ENCODE results near the gene STK38. TPM values are rescaled to one million over a fixed set of nuclear protein-coding genes. Genes with fewer than 3 reads are reported as not detected.
A peak's percentile ranks its signal among the peaks of the same experiment; 100 is the strongest.
"Not testable (repeated sequence)": the region's sequence is repeated elsewhere in the genome, so short reads cannot be mapped to it uniquely, and the experiment has no call there.

Gene STK38
- total RNA-seq, 2 donors from 2014 or later: 20.8 to 27.4 TPM

GRCh38 chr6:36499918-36500317 is 47.4 kb downstream of the STK38 start:
- ATAC-seq (no peak), DNase-seq (no peak)
- intact Hi-C loops (cut with DNase I): no loop called here

GRCh38 chr6:36495086-36495485 is 52.2 kb downstream of the STK38 start:
- DNase-seq: no peak
- intact Hi-C loops (cut with DNase I): no loop called here

GRCh38 chr6:36493859-36494258 is 53.4 kb downstream of the STK38 start:
- DNase-seq (no peak), ATAC-seq (no peak)
- intact Hi-C loops (cut with DNase I): no loop called here

More at GRCh38 chr6:36495086-36495485, 52.2 kb downstream of the STK38 start:
- no peak for ATAC-seq

- intact Hi-C loops (cut with DNase I): no loop called here
Measured at GRCh38 chr6:36493319-36493718, 54.0 kb downstream of the STK38 start.

GRCh38 chr6:36492621-36493020 is 54.7 kb downstream of the STK38 start:
- no peak for DNase-seq
- intact Hi-C loops (cut with DNase I): no loop called here
- ATAC-seq: peak in 1 of 2 donors; percentile 41

More at GRCh38 chr6:36493319-36493718, 54.0 kb downstream of the STK38 start:
- ATAC-seq: no peak
- DNase-seq: no peak

DNA sequence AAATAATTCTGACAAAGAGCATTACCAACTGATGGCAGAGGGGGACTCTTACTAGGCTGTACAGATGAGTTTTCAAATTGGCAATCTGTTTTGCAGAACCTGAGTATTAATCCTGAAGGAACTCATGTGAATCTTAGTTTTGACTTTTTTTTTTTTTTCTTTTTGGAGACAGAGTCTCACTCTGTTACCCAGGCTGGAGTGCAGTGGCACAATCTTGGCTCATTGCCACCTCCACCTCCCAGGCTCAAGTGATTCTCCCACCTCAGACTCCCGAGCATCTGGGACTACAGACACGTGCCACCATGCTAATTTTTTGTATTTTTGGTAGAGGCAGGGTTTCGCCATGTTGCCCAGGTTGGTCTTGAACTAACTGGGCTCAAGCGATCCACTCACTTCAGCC is 55.2 kb downstream of the STK38 start:
- DNase-seq (no peak), ATAC-seq (no peak)
- intact Hi-C loops (cut with DNase I): no loop called here

- no peak for ATAC-seq
- no peak for DNase-seq
- intact Hi-C loops (cut with DNase I): no loop called here
Measured at GRCh38 chr6:36491378-36491965, 55.8 kb downstream of the STK38 start.

- ATAC-seq (no peak), DNase-seq (no peak)
- intact Hi-C loops (cut with DNase I): no loop called here
Measured at GRCh38 chr6:36489426-36489825, 57.9 kb downstream of the STK38 start.

GRCh38 chr6:36488221-36488620 is 59.1 kb downstream of the STK38 start:
- DNase-seq: no peak
- intact Hi-C loops (cut with DNase I): no loop called here
- peak in 1 of 2 donors; percentile 16 for ATAC-seq

DNA sequence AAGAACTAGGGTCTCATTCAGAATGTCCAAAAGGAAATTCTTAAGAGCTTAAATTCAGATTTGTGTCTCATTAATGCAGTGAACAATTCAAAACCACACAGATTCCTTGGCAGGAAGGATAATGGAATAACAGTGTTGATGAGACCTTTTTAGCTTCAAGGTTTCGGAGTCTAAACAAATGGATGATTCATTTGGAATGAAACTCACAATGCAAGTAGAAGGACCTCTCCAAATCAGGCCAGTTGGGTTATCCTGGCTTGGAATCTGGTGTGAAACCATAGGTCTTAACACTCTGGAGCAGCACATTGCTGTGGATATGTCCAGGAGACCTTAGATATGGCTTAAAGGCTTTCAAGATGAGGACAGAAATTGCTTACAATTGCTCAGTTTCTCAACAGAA is 59.6 kb downstream of the STK38 start:
- no peak for DNase-seq
- intact Hi-C loops (cut with DNase I): no loop called here
- no peak for ATAC-seq

- DNase-seq (no peak), ATAC-seq (no peak)
- intact Hi-C loops (cut with DNase I): no loop called here
Measured at GRCh38 chr6:36484736-36485135, 62.5 kb downstream of the STK38 start.

DNA sequence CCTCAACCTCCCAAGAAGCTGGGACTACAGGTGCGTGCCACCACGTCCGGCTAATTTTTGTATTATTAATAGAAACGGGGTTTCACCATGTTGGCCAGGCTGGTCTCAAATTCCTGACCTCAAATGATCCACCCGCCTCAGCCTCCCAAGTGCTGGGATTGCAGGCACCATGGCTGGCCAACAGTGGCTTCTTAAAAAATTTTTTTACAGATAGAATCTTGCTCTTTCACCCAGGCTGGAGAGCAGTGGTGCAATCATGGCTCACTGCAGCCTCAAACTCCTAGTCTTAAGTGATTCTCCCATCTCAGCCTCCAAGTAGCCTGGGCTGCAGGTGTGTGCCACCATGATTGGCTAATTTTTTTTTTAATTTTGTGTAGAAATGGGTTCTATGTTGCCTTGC is 64.0 kb downstream of the STK38 start:
- intact Hi-C loops (cut with DNase I); ATAC-seq; DNase-seq: not testable (repeated sequence)

GRCh38 chr6:36479256-36479655 is 68.0 kb downstream of the STK38 start:
- no peak for DNase-seq
- no peak for ATAC-seq
- intact Hi-C loops (cut with DNase I): no loop called here

GRCh38 chr6:36478051-36478526 is 69.2 kb downstream of the STK38 start:
- ATAC-seq: no peak

DNA sequence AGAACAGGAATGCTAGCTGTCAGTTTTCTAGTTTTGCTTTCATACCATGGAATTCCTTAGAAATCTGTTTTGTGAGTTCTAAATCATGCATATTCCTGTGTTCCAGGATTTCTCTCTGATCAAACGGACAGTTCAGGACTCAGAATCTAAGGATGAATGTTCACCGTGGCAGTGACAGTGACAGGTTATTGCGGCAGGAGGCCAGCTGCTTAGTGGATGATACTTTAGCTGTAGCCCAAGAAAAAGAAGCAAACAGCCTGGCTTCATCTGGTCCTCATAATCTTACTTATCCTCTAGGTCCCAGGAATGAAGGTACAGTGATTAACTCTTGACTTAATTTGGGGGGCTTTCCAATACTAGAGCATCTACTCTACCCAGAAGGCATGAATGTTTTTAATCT is 77.3 kb downstream of the STK38 start:
- intact Hi-C loops (cut with DNase I): no loop called here
- no peak for DNase-seq
- ATAC-seq: no peak

More at GRCh38 chr6:36478051-36478526, 69.2 kb downstream of the STK38 start:
- intact Hi-C loops (cut with DNase I): no loop called here
- no peak for DNase-seq

- intact Hi-C loops (cut with DNase I): no loop called here
- no peak for ATAC-seq
- no peak for DNase-seq
Measured at GRCh38 chr6:36469148-36469661, 78.1 kb downstream of the STK38 start.

DNA sequence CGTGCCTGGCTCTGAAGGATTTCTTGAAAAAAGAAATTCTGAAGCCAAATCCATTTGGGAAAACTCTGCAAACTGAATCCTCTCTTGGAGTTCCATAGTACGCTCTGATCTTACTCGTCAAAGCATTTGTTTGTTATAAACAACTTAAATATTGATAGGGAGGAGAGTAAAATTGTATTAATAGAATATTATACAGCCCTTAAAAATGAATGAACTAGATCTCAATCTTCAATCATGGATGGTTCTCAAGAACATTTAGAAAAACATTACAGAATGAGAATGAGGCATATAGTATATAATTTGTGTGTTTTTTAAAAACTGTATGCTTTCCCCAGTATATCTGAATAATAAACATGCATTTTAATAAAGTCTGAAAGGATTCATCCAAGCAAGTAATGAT is 79.7 kb downstream of the STK38 start:
- intact Hi-C loops (cut with DNase I): no loop called here
- no peak for ATAC-seq
- DNase-seq: no peak

GRCh38 chr6:36464233-36464632 is 83.0 kb downstream of the STK38 start:
- intact Hi-C loops (cut with DNase I): no loop called here
- no peak for ATAC-seq
- DNase-seq: no peak

DNA sequence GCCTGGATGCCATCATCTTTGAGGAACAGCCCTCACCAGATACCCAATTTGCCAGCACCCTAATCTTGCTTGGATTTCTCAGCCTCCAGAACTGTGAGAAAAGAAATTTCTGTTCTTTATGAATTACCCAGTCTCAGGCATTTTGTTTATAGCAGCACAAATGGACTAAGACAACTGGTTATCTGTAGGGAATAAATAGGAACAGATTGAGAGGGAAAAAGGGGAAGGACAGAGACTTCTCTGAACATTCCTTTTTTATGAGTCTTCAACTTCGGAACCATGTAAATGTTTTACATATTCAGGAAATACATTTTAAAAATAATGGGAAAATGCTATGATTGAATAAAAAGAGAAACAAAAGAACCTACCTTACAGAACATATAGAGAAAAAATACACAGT is 83.6 kb downstream of the STK38 start:
- DNase-seq (no peak), ATAC-seq (no peak)
- intact Hi-C loops (cut with DNase I): no loop called here

DNA sequence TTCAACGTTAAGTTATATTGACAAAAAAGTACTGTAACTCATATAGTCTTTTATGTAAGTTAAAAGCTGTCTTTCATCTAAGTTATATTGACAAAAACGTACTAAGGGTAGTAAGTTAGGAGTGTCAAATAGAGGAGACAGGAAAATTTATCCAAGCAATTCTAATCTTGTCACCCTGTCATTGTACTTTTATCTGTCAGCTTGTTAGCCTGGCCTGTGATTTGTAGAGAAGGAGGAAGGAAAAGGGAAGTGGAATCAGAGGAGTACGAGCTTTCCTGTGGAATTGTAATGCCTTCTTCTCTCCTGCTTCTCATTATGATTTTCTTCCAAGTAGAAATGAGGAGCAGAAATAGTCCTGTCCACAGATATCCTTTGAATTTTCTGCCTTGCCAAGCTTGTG is 85.6 kb downstream of the STK38 start:
- ATAC-seq: no peak
- intact Hi-C loops (cut with DNase I): no loop called here
- DNase-seq: no peak

DNA sequence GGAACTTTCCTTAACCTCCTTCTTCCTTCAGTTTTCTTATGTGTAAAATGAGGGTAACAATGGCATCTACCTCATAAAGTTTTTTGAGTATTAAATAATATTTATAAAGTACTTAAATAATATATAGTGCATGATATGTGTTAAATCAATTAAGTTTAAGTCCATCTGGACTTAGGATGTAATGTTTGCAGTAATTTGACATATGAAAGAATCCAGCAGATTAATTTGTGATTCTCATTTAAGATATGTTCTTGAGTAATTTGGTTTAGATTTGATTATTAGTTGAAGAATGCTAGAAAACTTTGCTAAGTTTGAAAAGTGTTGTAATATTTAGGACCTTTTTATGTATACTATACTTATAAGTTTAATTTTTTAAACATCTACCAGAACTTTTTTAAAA is 86.4 kb downstream of the STK38 start:
- DNase-seq (no peak), ATAC-seq (no peak)
- intact Hi-C loops (cut with DNase I): no loop called here

Data from left cardiac atrium (tissue), 4 donors.